H1 (cell line): ENCODE data around the gene GREB1L. TPM values are rescaled to one million over a fixed set of nuclear protein-coding genes. Genes with fewer than 3 reads are reported as not detected.

Experiments used
- CTCF ChIA-PET: fragments of 300-600 bp; sonication (Branson Sonifier 250); formaldehyde crosslinking; loops from one replicate; lab custom pipeline; 2021; ENCODE audit not compliant: partially characterized antibody; lab: Charles Lee
- POLR2A ChIA-PET: fragments of 300-600 bp; sonication (Branson Sonifier 250); formaldehyde crosslinking; loops from one replicate; lab custom pipeline; 2021; ENCODE audit warnings: inconsistent platforms; ENCODE audit not compliant: partially characterized antibody; lab: Charles Lee
- DNase-seq, 2 experiments: peaks; one replicate each; pipeline versions ENCODE4 v3.0.0 to v3.0.0-alpha.2; 2010 to 2022; ENCODE audit warnings: low spot score in 2 of 2, low read depth in 1 of 2, mixed read lengths in 1 of 2
- FAIRE-seq: peaks from 2 replicates; lab custom pipeline; 2011; peaks lifted over from hg19 to GRCh38; lab: Jason Lieb, UNC
- H2AFZ ChIP-seq: 2 replicates; pipeline ENCODE4 v1.8.1; 2012; ENCODE audit warnings: low read length, inconsistent platforms
- H2AK5ac ChIP-seq: 2 replicates; pipeline ENCODE4 v1.6.1; 2013; ENCODE audit warnings: low read depth, low read length
- H2BK120ac ChIP-seq: replicated peaks from 2 replicates; pipeline ENCODE3; 2013; ENCODE audit warnings: low read depth, low read length, inconsistent platforms
- H2BK12ac ChIP-seq: 2 replicates; pipeline ENCODE4 v1.6.1; 2013; ENCODE audit warnings: low read depth, low read length
- H2BK15ac ChIP-seq: 2 replicates; pipeline ENCODE4 v1.6.1; 2013; ENCODE audit warnings: low read length
- H2BK20ac ChIP-seq: 2 replicates; pipeline ENCODE4 v1.6.1; 2013; ENCODE audit warnings: low read length
- H2BK5ac ChIP-seq: 2 replicates; pipeline ENCODE4 v1.6.1; 2013; ENCODE audit warnings: low read depth, low read length
- H3K14ac ChIP-seq: 2 replicates; pipeline ENCODE4 v1.6.1; 2013; ENCODE audit warnings: inconsistent platforms; ENCODE audit not compliant: insufficient read length
- H3K18ac ChIP-seq: 2 replicates; pipeline ENCODE4 v1.6.1; 2013; ENCODE audit warnings: low read length; ENCODE audit errors: extremely low read depth
- H3K23ac ChIP-seq: 2 replicates; pipeline ENCODE4 v1.6.1; 2013; ENCODE audit warnings: inconsistent platforms; ENCODE audit not compliant: insufficient read length
- H3K23me2 ChIP-seq: 2 replicates; pipeline ENCODE4 v1.6.1; 2013; ENCODE audit warnings: low read depth, low read length
- H3K27ac ChIP-seq: 2 replicates; pipeline ENCODE4 v1.6.1; 2011; ENCODE audit warnings: low read depth, low read length, inconsistent platforms
- H3K27me3 ChIP-seq, 4 experiments: replicated peaks in 1 of 4; 1 replicate in 1 of 4; 2 replicates in 3 of 4; pipeline versions ENCODE4 v1.6.1 to v1.8.1; 2011 to 2013; ENCODE audit warnings: low read length in 3 of 4, mild to moderate bottlenecking in 3 of 4, inconsistent platforms in 2 of 4, mixed read lengths in 2 of 4, moderate library complexity in 1 of 4; ENCODE audit not compliant: control insufficient read depth in 3 of 4, insufficient read depth in 3 of 4; ENCODE audit errors: extremely low read depth in 1 of 4
- H3K36me3 ChIP-seq, 4 experiments: 2 replicates each; pipeline versions ENCODE4 v1.6.1 to v1.8.1; 2011 to 2013; ENCODE audit warnings: mild to moderate bottlenecking in 4 of 4, low read length in 3 of 4, moderate library complexity in 2 of 4, control low read depth in 1 of 4, inconsistent platforms in 1 of 4; ENCODE audit not compliant: insufficient read depth in 4 of 4, control insufficient read depth in 2 of 4
- H3K4ac ChIP-seq: replicated peaks from 2 replicates; pipeline ENCODE3; 2013; ENCODE audit warnings: low read length, low read depth, mixed read lengths, inconsistent platforms; ENCODE audit not compliant: insufficient read length
- H3K4me1 ChIP-seq, 4 experiments: replicated peaks in 1 of 4; 1 replicate in 1 of 4; 2 replicates in 3 of 4; pipeline versions ENCODE4 v1.6.1 to v1.8.1; 2011 to 2013; ENCODE audit warnings: low read length in 3 of 4, inconsistent platforms in 2 of 4, mixed read lengths in 1 of 4; ENCODE audit not compliant: insufficient read depth in 4 of 4, control insufficient read depth in 3 of 4
- H3K4me2 ChIP-seq, 2 experiments: 2 replicates each; pipeline versions ENCODE4 v1.6.1 to v1.8.1; 2011 to 2013; ENCODE audit warnings: low read depth in 2 of 2, low read length in 2 of 2, control low read depth in 1 of 2, inconsistent platforms in 1 of 2, mild to moderate bottlenecking in 1 of 2; ENCODE audit not compliant: insufficient read depth in 1 of 2
- H3K4me3 ChIP-seq, 4 experiments: fragments of 200-600, 300-600 bp in 1 of 4; sonication (generic), shearing (Covaris generic), sonication (Bioruptor Twin) in 1 of 4; 2 replicates each; pipeline versions ENCODE4 v1.5.1 to v1.8.1; 2011 to 2016; ENCODE audit warnings: low read length in 4 of 4, low read depth in 3 of 4, control low read depth in 2 of 4, inconsistent platforms in 2 of 4, mild to moderate bottlenecking in 2 of 4, mixed read lengths in 1 of 4, moderate library complexity in 1 of 4; ENCODE audit not compliant: insufficient read depth in 2 of 4; ENCODE audit errors: extremely low read depth in 1 of 4
- H3K56ac ChIP-seq: replicated peaks from 2 replicates; pipeline ENCODE3; 2013; ENCODE audit warnings: low read depth, mild to moderate bottlenecking, mixed read lengths, low read length, inconsistent platforms; ENCODE audit not compliant: insufficient read length
- H3K79me1 ChIP-seq: 2 replicates; pipeline ENCODE4 v1.6.1; 2013; ENCODE audit warnings: low read depth, low read length, control low read depth
- H3K79me2 ChIP-seq, 2 experiments: 2 replicates each; pipeline versions ENCODE4 v1.6.1 to v1.8.1; 2012 to 2013; ENCODE audit warnings: low read length in 2 of 2, mild to moderate bottlenecking in 2 of 2, inconsistent platforms in 1 of 2; ENCODE audit not compliant: insufficient read depth in 2 of 2, control insufficient read depth in 1 of 2
- H3K9ac ChIP-seq, 4 experiments: replicated peaks in 1 of 4; 1 replicate in 1 of 4; 2 replicates in 3 of 4; pipeline versions ENCODE4 v1.6.1 to v1.8.1; 2011 to 2013; ENCODE audit warnings: low read depth in 3 of 4, low read length in 3 of 4, control low read depth in 2 of 4, mild to moderate bottlenecking in 2 of 4, moderate library complexity in 2 of 4, inconsistent platforms in 1 of 4; ENCODE audit errors: extremely low read depth in 1 of 4
- H3K9me3 ChIP-seq, 2 experiments: 2 replicates each; pipeline versions ENCODE4 v1.6.1 to v1.8.1; 2012 to 2013; ENCODE audit warnings: mild to moderate bottlenecking in 2 of 2, moderate library complexity in 2 of 2, control low read depth in 1 of 2, inconsistent platforms in 1 of 2, low read depth in 1 of 2, low read length in 1 of 2, mixed read lengths in 1 of 2; ENCODE audit not compliant: insufficient read depth in 2 of 2
- H4K20me1 ChIP-seq, 2 experiments: replicated peaks in 1 of 2; 2 replicates each; pipeline versions ENCODE3 to v1.8.1; 2011 to 2013; ENCODE audit warnings: inconsistent platforms in 2 of 2, low read length in 2 of 2, mild to moderate bottlenecking in 1 of 2; ENCODE audit not compliant: insufficient read depth in 2 of 2, control insufficient read depth in 1 of 2
- H4K5ac ChIP-seq: 2 replicates; pipeline ENCODE4 v1.6.1; 2013; ENCODE audit warnings: low read length, low read depth, mixed read lengths, inconsistent platforms; ENCODE audit not compliant: insufficient read length
- H4K8ac ChIP-seq: 2 replicates; pipeline ENCODE4 v1.8.0; 2013; ENCODE audit warnings: mild to moderate bottlenecking, moderate library complexity, low read length, inconsistent platforms; ENCODE audit not compliant: insufficient read depth; ENCODE audit errors: extremely low read depth
- H4K91ac ChIP-seq: replicated peaks from 2 replicates; pipeline ENCODE3; 2013; ENCODE audit warnings: low read length, mixed read lengths, inconsistent platforms; ENCODE audit not compliant: insufficient read length
- ASH2L ChIP-seq: fragments of 200-600, 300-600 bp; sonication (generic); IDR thresholded peaks from one replicate; pipeline ENCODE4 v1.7.1; 2017; ENCODE audit warnings: low read length
- CTBP2 ChIP-seq: IDR thresholded peaks from 2 replicates; pipeline ENCODE4 v1.7.0; 2011; ENCODE audit warnings: borderline replicate concordance, mild to moderate bottlenecking, moderate library complexity, mixed read lengths, low read length; ENCODE audit not compliant: insufficient read depth, insufficient read length
- EP300 ChIP-seq, 2 experiments: IDR thresholded peaks; 1 replicate in 1 of 2; 2 replicates in 1 of 2; pipeline ENCODE4 v1.6.1; 2011 to 2012; ENCODE audit warnings: low read depth in 2 of 2, low read length in 2 of 2, mild to moderate bottlenecking in 2 of 2, borderline replicate concordance in 1 of 2, inconsistent platforms in 1 of 2, moderate library complexity in 1 of 2
- EZH2 ChIP-seq: fragments of 200-600 bp; sonication (generic); IDR thresholded peaks from 2 replicates; pipeline ENCODE4 v1.7.1; 2012; ENCODE audit warnings: low read depth, mild to moderate bottlenecking, moderate library complexity, low read length, inconsistent platforms; ENCODE audit not compliant: severe bottlenecking
- HDAC6 ChIP-seq: IDR thresholded peaks from one replicate; pipeline ENCODE4 v1.7.1; 2012; ENCODE audit warnings: low read depth, mild to moderate bottlenecking, inconsistent platforms, low read length, moderate library complexity
- KDM4A ChIP-seq: IDR thresholded peaks from one replicate; pipeline ENCODE4 v1.7.1; 2012; ENCODE audit warnings: low read depth, mild to moderate bottlenecking, moderate library complexity, low read length, inconsistent platforms; ENCODE audit not compliant: severe bottlenecking
- POLR2AphosphoS5 ChIP-seq: IDR thresholded peaks from 2 replicates; pipeline ENCODE4 v1.6.1; 2011; ENCODE audit warnings: low read depth, low read length
- RAD21 ChIP-seq, 2 experiments: IDR thresholded peaks in 1 of 2; conservative IDR thresholded peaks in 1 of 2; 2 replicates each; pipeline ENCODE4 v1.6.1; 2011; ENCODE audit warnings: low read depth in 2 of 2, low read length in 2 of 2, improper control_type of control experiment in 1 of 2, inconsistent platforms in 1 of 2, mild to moderate bottlenecking in 1 of 2, moderate library complexity in 1 of 2
- SIN3A ChIP-seq, 2 experiments: IDR thresholded peaks in 1 of 2; conservative IDR thresholded peaks in 1 of 2; 2 replicates each; pipeline ENCODE4 v1.6.1; 2011 to 2012; ENCODE audit warnings: low read length in 2 of 2, improper control_type of control experiment in 1 of 2, low read depth in 1 of 2, mild to moderate bottlenecking in 1 of 2
- SIRT6 ChIP-seq: IDR thresholded peaks from one replicate; pipeline ENCODE4 v1.7.1; 2012; ENCODE audit warnings: low read length, inconsistent platforms
- SP4 ChIP-seq: IDR thresholded peaks from 2 replicates; pipeline ENCODE4 v1.6.1; 2012; ENCODE audit warnings: low read length, inconsistent platforms
- TAF7 ChIP-seq: optimal IDR thresholded peaks from 2 replicates; pipeline ENCODE3; 2011; ENCODE audit warnings: low read depth, mild to moderate bottlenecking, inconsistent platforms, low read length, moderate library complexity, borderline replicate concordance
- TBP ChIP-seq: IDR thresholded peaks from 2 replicates; pipeline ENCODE4 v1.6.1; 2011; ENCODE audit warnings: low read depth, low read length, improper control_type of control experiment
- YY1 ChIP-seq: IDR thresholded peaks from 2 replicates; pipeline ENCODE4 v1.6.1; 2011; ENCODE audit warnings: low read depth, mild to moderate bottlenecking, low read length
- WGBS, 2 experiments: shearing (Covaris generic) in 1 of 2; methylation state at CpG; one replicate each; pipeline versions ENCODE4 v1.1.6 to v1.1.7; 2013 to 2015; ENCODE audit warnings: low lambda C conversion rate in 2 of 2, mixed read lengths in 2 of 2, inconsistent platforms in 1 of 2, low coverage in 1 of 2, missing lambda C conversion rate in 1 of 2; ENCODE audit not compliant: insufficient replicate concordance in 2 of 2, insufficient coverage in 1 of 2, insufficient read length in 1 of 2; ENCODE audit errors: extremely low coverage in 1 of 2, missing lambda C conversion rate in 1 of 2; 5-methylcytosine and 5-hydroxymethylcytosine counted together
- polyA plus RNA-seq, 7 experiments: library from polyadenylated mRNA; depleted of rRNA in 3 of 7; stranded (reverse) in 5 of 7; unstranded in 2 of 7; fragments of >200 nt in 5 of 7; fragments of 200-250 nt in 2 of 7; gene quantifications; 1 replicate in 5 of 7; 2 replicates in 1 of 7; 4 replicates in 1 of 7; pipeline versions ENCODE4 v1.2.1 to v1.2.3, GENCODE V29; 2011 to 2013; ENCODE audit warnings: missing spikeins in 2 of 7, mixed read lengths in 2 of 7
- total RNA-seq: library from RNA; stranded (reverse); fragmentation: NEBNext Ultra II Directional; extraction: Animal tissue kit (Norgen Biotek cat#: 25700); gene quantifications from 2 replicates; pipeline ENCODE4 v1.2.1, GENCODE V29; 2021

Gene GREB1L
- total and polyA plus RNA-seq, 2 of the 8 experiments (the other 6 are each of a cell fraction or from before 2014, with no cell fraction given): 0.34 to 1.6 TPM

DNA sequence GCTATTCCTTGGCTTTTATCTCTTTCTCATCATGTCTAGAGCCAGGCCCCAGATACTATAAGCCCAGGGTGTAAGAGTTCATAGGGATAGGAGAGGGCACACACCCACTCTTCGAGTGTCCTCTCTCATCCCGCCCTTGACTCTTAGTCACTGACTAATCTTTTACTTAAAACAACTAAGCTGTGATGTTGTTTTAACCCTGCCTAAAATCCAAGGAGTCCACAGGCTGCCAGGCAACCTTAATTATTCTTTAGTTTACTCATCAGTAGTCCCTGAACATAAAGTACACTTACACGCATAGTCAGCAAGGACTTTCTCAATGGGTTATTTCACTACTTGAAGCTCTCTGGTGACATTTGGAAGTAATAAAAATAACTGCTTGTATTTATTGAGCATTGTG is 28.4 kb downstream of the GREB1L start:
- Histone ChIP-seq H2BK120ac (no peak overlapping the region), H2BK5ac (no peak overlapping the region), H3K27me3 (no peaks in the 10 kb centered on the region; a peak in 1 of 7 replicates), H3K4me2 (no peak overlapping the region), H3K79me1 (no peaks in the 10 kb centered on the region; the same call in 1 of the 2 replicates), H2AK5ac (no peak overlapping the region), H3K56ac (no peak overlapping the region), H2AFZ (no peak overlapping the region), H3K23me2 (no peaks in the 10 kb centered on the region), H3K36me3 (no peaks in the 10 kb centered on the region), H4K8ac (no peak overlapping the region), H2BK15ac (no peak overlapping the region), H3K9ac (no peak overlapping the region), H4K5ac (no peak overlapping the region), H2BK20ac (no peak overlapping the region), H3K79me2 (no peaks in the 10 kb centered on the region), H3K4me1 (peaks cover 0 to 6% (median under 1%) of the 10 kb centered on the region in 4 experiments; a peak in 2 of 7 replicates), H3K14ac (no peak overlapping the region), H4K20me1 (no peaks in the 10 kb centered on the region), H4K91ac (no peak overlapping the region), H3K9me3 (no peaks in the 10 kb centered on the region), H3K23ac (no peak overlapping the region), H3K4me3 (no peak overlapping the region), H3K27ac (no peak overlapping the region), H3K4ac (no peak overlapping the region), H2BK12ac (no peak overlapping the region), H3K18ac (no peak overlapping the region)
- DNase-seq (no peak), FAIRE-seq (no peak)
- 80% methylated on average over 3 of the region's 3 CpGs; no CpG with 5 or more reads in 1 of the 2 experiments for WGBS, 2 experiments
- CTCF ChIA-PET: interaction anchor here (1.1 kb wide), 1 partner anchor 295 kb away, joined by 3 read pairs; no protein-coding TSS in a partner anchor
- POLR2A ChIA-PET: no interaction called here
- no peak for TF ChIP-seq ASH2L
- TF ChIP-seq CTBP2: no peak
- TF ChIP-seq EZH2: no peak
- no peak for TF ChIP-seq KDM4A
- TF ChIP-seq HDAC6: no peak
- no peak for TF ChIP-seq EP300 (IDR thresholded peaks at IDR 0.05; ENCODE audit: borderline replicate concordance in 1 of 2, low read depth in 2 of 2, low read length in 2 of 2)
- TF ChIP-seq YY1: no peak
- no peak for TF ChIP-seq SIRT6
- no peak for TF ChIP-seq TAF7
- no peak for TF ChIP-seq TBP
- TF ChIP-seq SP4: no peak
- no peak for TF ChIP-seq POLR2AphosphoS5
- TF ChIP-seq SIN3A (conservative IDR thresholded peaks at IDR 0.05 in 1 of 2, IDR thresholded peaks at IDR 0.05 in 1 of 2; ENCODE audit: low read depth in 1 of 2, low read length in 2 of 2): no peak
- TF ChIP-seq RAD21 (IDR thresholded peaks at IDR 0.05 in 1 of 2, conservative IDR thresholded peaks at IDR 0.05 in 1 of 2; ENCODE audit: low read depth in 2 of 2, low read length in 2 of 2): no peak
